GM12878 (cell line): Measurements from ENCODE around the gene HTT-AS. TPM values are rescaled to one million over a fixed set of nuclear protein-coding genes. Genes with fewer than 3 reads are reported as not detected.
A peak's percentile ranks its signal among the peaks of the same experiment; 100 is the strongest.
"Not testable (repeated sequence)": the region's sequence is repeated elsewhere in the genome, so short reads cannot be mapped to it uniquely, and the experiment has no call there.

Experiments
- ATAC-seq: fragments of 200-7000 bp; cut with Tn5 transposase; 3 replicates; pipeline ENCODE4 v1.9.1; 2020; ENCODE audit warnings: mild to moderate bottlenecking, moderate library complexity
- BruUV-seq: library from RNA; stranded (reverse); fragments of 400-500 nt; replicated peaks from 2 replicates; lab custom pipeline; 2021; lab: Mats Ljungman, UMichigan
- CTCF ChIA-PET: fragments of 300-600 bp; sonication (Branson Sonifier 250); formaldehyde crosslinking; extraction: SDS; loops from one replicate; lab custom pipeline; 2021; ENCODE audit warnings: inconsistent platforms; lab: Yijun Ruan, JAX
- POLR2A ChIA-PET: fragments of 350-600 bp; formaldehyde crosslinking; extraction: SDS; loops from one replicate; lab custom pipeline; 2021; ENCODE audit warnings: inconsistent platforms; lab: Charles Lee
- RAD21 ChIA-PET: fragments of 300-600 bp; sonication (Branson Sonifier 250); formaldehyde crosslinking; loops from one replicate; lab custom pipeline; 2023; ENCODE audit warnings: antibody characterized with exemption; ENCODE audit not compliant: unreplicated experiment; lab: Charles Lee
- SMC1A ChIA-PET: fragments of 300-600 bp; sonication (Branson Sonifier 250); formaldehyde crosslinking; loops from one replicate; lab custom pipeline; 2023; ENCODE audit not compliant: unreplicated experiment, uncharacterized antibody; lab: Charles Lee
- DNase-seq: peaks from one replicate; pipeline ENCODE4 v3.0.0-alpha.2; 2011; ENCODE audit warnings: low read depth, low spot score
- FAIRE-seq: peaks from 3 replicates; lab custom pipeline; 2011; peaks lifted over from hg19 to GRCh38; lab: Jason Lieb, UNC
- H2AFZ ChIP-seq: 2 replicates; pipeline ENCODE4 v1.6.0; 2011; ENCODE audit warnings: low read depth, low read length, control low read depth; ENCODE audit not compliant: control insufficient read depth
- H3K27ac ChIP-seq: 2 replicates; pipeline ENCODE4 v1.5.1; 2011; ENCODE audit warnings: control low read depth; ENCODE audit not compliant: control insufficient read depth, insufficient read depth
- H3K27me3 ChIP-seq, 2 experiments: replicated peaks in 1 of 2; 2 replicates each; pipeline versions ENCODE4 v1.6.0 to v1.6.1; 2011; ENCODE audit warnings: low read length in 1 of 2; ENCODE audit not compliant: control insufficient read depth in 2 of 2, insufficient read depth in 2 of 2
- H3K36me3 ChIP-seq, 2 experiments: 2 replicates each; pipeline ENCODE4 v1.5.1; 2011; ENCODE audit warnings: low read length in 1 of 2; ENCODE audit not compliant: control insufficient read depth in 2 of 2, insufficient read depth in 2 of 2
- H3K4me1 ChIP-seq: 2 replicates; pipeline ENCODE4 v1.6.1; 2011; ENCODE audit warnings: mild to moderate bottlenecking, low read length, moderate library complexity, mixed read lengths; ENCODE audit not compliant: control insufficient read depth, insufficient read depth
- H3K4me2 ChIP-seq: 2 replicates; pipeline ENCODE4 v1.6.0; 2011; ENCODE audit warnings: control low read depth; ENCODE audit not compliant: control insufficient read depth, insufficient read depth
- H3K4me3 ChIP-seq: fragments of 200-600 bp; sonication (generic); 2 replicates; pipeline ENCODE4 v1.5.1; 2016
- H3K79me2 ChIP-seq: 2 replicates; pipeline ENCODE4 v1.6.0; 2011; ENCODE audit warnings: low read length; ENCODE audit not compliant: control insufficient read depth, insufficient read depth
- H3K9ac ChIP-seq: 2 replicates; pipeline ENCODE4 v1.8.0; 2011; ENCODE audit warnings: low read length, control low read depth, mixed read lengths; ENCODE audit not compliant: control insufficient read depth, insufficient read depth
- H3K9me3 ChIP-seq: replicated peaks from 3 replicates; pipeline ENCODE4 v1.5.1; 2011; ENCODE audit warnings: mild to moderate bottlenecking, low read length; ENCODE audit not compliant: control insufficient read depth, insufficient read depth
- H4K20me1 ChIP-seq: 2 replicates; pipeline ENCODE4 v1.6.0; 2011; ENCODE audit not compliant: control insufficient read depth, insufficient read depth
- ASH2L ChIP-seq: fragments of 300-600, 200-600 bp; sonication (generic); IDR thresholded peaks from 2 replicates; pipeline ENCODE4 v1.6.1; 2017; ENCODE audit warnings: low read depth, mild to moderate bottlenecking, borderline replicate concordance
- BRCA1 ChIP-seq: IDR thresholded peaks from 2 replicates; pipeline ENCODE4 v1.6.1; 2011; ENCODE audit warnings: low read depth, low read length, improper control_type of control experiment
- CHD2 ChIP-seq: IDR thresholded peaks from 2 replicates; pipeline ENCODE4 v1.6.1; 2011; ENCODE audit warnings: low read depth, low read length, improper control_type of control experiment, borderline replicate concordance
- CTCF ChIP-seq, 3 experiments: IDR thresholded peaks in 2 of 3; conservative IDR thresholded peaks in 1 of 3; 2 replicates each; pipeline ENCODE4 v1.5.1; 2011; ENCODE audit warnings: low read depth in 3 of 3, low read length in 3 of 3, mild to moderate bottlenecking in 3 of 3, control low read depth in 2 of 3, moderate library complexity in 2 of 3, inconsistent platforms in 1 of 3, mixed read lengths in 1 of 3; ENCODE audit not compliant: control insufficient read depth in 2 of 3, insufficient read depth in 1 of 3; ENCODE audit errors: extremely low read depth in 1 of 3
- HDGF ChIP-seq: fragments of 450-650 bp; IDR thresholded peaks from 2 replicates; pipeline ENCODE4 v1.6.1; 2016; ENCODE audit warnings: antibody characterized with exemption
- MTA3 ChIP-seq: IDR thresholded peaks from 2 replicates; pipeline ENCODE4 v1.6.1; 2012; ENCODE audit warnings: low read length, inconsistent platforms, borderline replicate concordance
- SMC3 ChIP-seq: IDR thresholded peaks from 2 replicates; pipeline ENCODE4 v1.6.1; 2011; ENCODE audit warnings: low read length, improper control_type of control experiment, borderline replicate concordance
- ZSCAN29 ChIP-seq: fragments of 450-650 bp; IDR thresholded peaks from 2 replicates; pipeline ENCODE4 v1.6.1; 2017; ENCODE audit warnings: mild to moderate bottlenecking, moderate library complexity
- WGBS: methylation state at CpG from one replicate; pipeline ENCODE4 v1.1.6; 2016; ENCODE audit warnings: low lambda C conversion rate; ENCODE audit not compliant: insufficient replicate concordance, insufficient coverage; ENCODE audit errors: missing lambda C conversion rate; 5-methylcytosine and 5-hydroxymethylcytosine counted together
- in situ Hi-C: fragments of 300-500 bp; cut with MboI; formaldehyde crosslinking; loops from 9 replicates; pipeline ENCODE4 v1.14.3; 2018; ENCODE audit warnings: mixed read lengths
- intact Hi-C: fragments of 100-400 bp; cut with micrococcal nuclease; formaldehyde crosslinking; loops from one replicate; pipeline ENCODE4 v1.14.2; 2022; ENCODE audit not compliant: unreplicated experiment
- polyA plus RNA-seq, 11 experiments: library from polyadenylated mRNA; depleted of rRNA in 4 of 11; unstranded in 6 of 11; stranded (reverse) in 5 of 11; fragments of >200 nt; fragmentation: Nextera tagmentation in 4 of 11; fragmentation: Illumina TruSeq in 1 of 11; extraction: Ambion mirVana in 4 of 11; extraction: Trizol in 1 of 11; gene quantifications; 1 replicate in 1 of 11; 2 replicates in 10 of 11; pipeline versions ENCODE4 v1.2.1 to v1.2.3, GENCODE V29; 2011 to 2016; ENCODE audit warnings: inconsistent platforms in 2 of 11, missing spikeins in 2 of 11, low read depth in 1 of 11
- total RNA-seq, 4 experiments: library from RNA; depleted of rRNA in 3 of 4; stranded (reverse); fragments of >200 nt in 3 of 4; fragmentation: Illumina TruSeq in 1 of 4; extraction: Trizol in 1 of 4; gene quantifications; 2 replicates each; pipeline versions ENCODE4 v1.2.1 to v1.2.3, GENCODE V29; 2013 to 2021

Gene HTT-AS
- total and polyA plus RNA-seq, 10 of the 15 experiments (the other 5 are each of a cell fraction or from before 2014, with no cell fraction given): not detected

- FAIRE-seq, DNase-seq, H2AFZ ChIP-seq, ATAC-seq, H3K36me3 ChIP-seq, CTCF ChIA-PET, POLR2A ChIA-PET, H3K79me2 ChIP-seq, intact Hi-C loops, H3K9ac ChIP-seq, H3K4me3 ChIP-seq, H4K20me1 ChIP-seq, H3K27me3 ChIP-seq, in situ Hi-C loops, BruUV-seq, H3K27ac ChIP-seq, H3K4me2 ChIP-seq: not testable (repeated sequence)
- ChIA-PET SMC1A (interaction anchor here (0.5 to 0.6 kb wide), 2 partner anchors 41 to 135 kb away, joined by 3 read pairs; no protein-coding TSS in a partner anchor), RAD21 (interaction anchor here (0.7 kb wide), 1 partner anchor 380 kb away, joined by 3 read pairs; no protein-coding TSS in a partner anchor)
- peaks cover 11% of the 10 kb centered on the region for H3K9me3 ChIP-seq
- peaks cover 17% of the 10 kb centered on the region for H3K4me1 ChIP-seq
- 88% methylated on average over 12 of the region's 12 CpGs for WGBS
These were observed 23.0 kb downstream of the HTT-AS start for GRCh38 chr4:3051141-3051897.

- Histone ChIP-seq H3K9ac (peak overlapping the region; percentile 29; the same call in 1 of the 2 replicates), H3K4me2 (peak overlapping the region; percentile 91), H3K4me3 (no peak overlapping the region), H3K27ac (peak overlapping the region; percentile 86), H3K4me1 (peaks cover 38% of the 10 kb centered on the region), H4K20me1 (no peaks in the 10 kb centered on the region), H2AFZ (peak overlapping the region; percentile 75), H3K79me2 (peaks cover under 1% of the 10 kb centered on the region), H3K27me3 (no peaks in the 10 kb centered on the region), H3K36me3 (no peaks in the 10 kb centered on the region; a peak in 1 of 4 replicates), H3K9me3 (peaks cover 8% of the 10 kb centered on the region)
- ChIA-PET CTCF (interaction anchor here (0.6 to 4.3 kb wide), 15 partner anchors 8 to 98 kb away, joined by 3 to 17 read pairs (median 5); no protein-coding TSS in a partner anchor), SMC1A (interaction anchor here (0.6 to 3.7 kb wide), 7 partner anchors 10 to 809 kb away, joined by 3 to 11 read pairs (median 4); no protein-coding TSS in a partner anchor), RAD21 (interaction anchor here (0.6 to 2.4 kb wide), 5 partner anchors 11 to 60 kb away, joined by 3 to 7 read pairs (median 3); no protein-coding TSS in a partner anchor), POLR2A (interaction anchor here (0.6 to 2.1 kb wide), 4 partner anchors 26 to 323 kb away, joined by 3 to 7 read pairs (median 4); partner anchors contain the start of genes HTT and HTT-AS)
- intact Hi-C loops: loop anchor here (1.0 to 10.0 kb wide), 4 partner anchors 30 to 283 kb away; no protein-coding TSS in a partner anchor
- ATAC-seq (peak; percentile 95), DNase-seq (peak; percentile 99), FAIRE-seq (peak; percentile 94)
- 7% methylated on average over 20 of the region's 20 CpGs for WGBS
- in situ Hi-C loops: loop anchor here (5.0 kb wide), 1 partner anchor 35 kb away; no protein-coding TSS in a partner anchor
- BruUV-seq: no TSS peak
- TF ChIP-seq CHD2 (no peak; the same call in 1 of the 2 replicates), CTCF (IDR thresholded peaks at IDR 0.05 in 2 of 3, conservative IDR thresholded peaks at IDR 0.05 in 1 of 3; ENCODE audit: control insufficient read depth in 2 of 3, extremely low read depth in 1 of 3, insufficient read depth in 1 of 3, low read depth in 3 of 3, low read length in 3 of 3) (peak; percentile 68 to 81 (median 72)), SMC3 (peak; percentile 68), ZSCAN29 (no peak; the same call in 1 of the 2 replicates), BRCA1 (no peak), MTA3 (no peak), ASH2L (no peak), HDGF (peak; percentile 40; the same call in 1 of the 2 replicates)
These were observed 26.7 kb downstream of the HTT-AS start for GRCh38 chr4:3047464-3048286.
